Lower leg skin (tissue), 4 donors: ENCODE measurements around the gene SSC4D. TPM values are rescaled to one million over a fixed set of nuclear protein-coding genes. Genes with fewer than 3 reads are reported as not detected.

ENCODE experiments used
- DNase-seq, 2 donors: peaks; one replicate each; pipeline ENCODE4 v3.0.0-alpha.2; 2019; ENCODE audit warnings: low spot score in 2 of 2
- H3K4me3 ChIP-seq: fragments of 200-600 bp; sonication (generic); 2 replicates; pipeline ENCODE4 v1.5.1; 2017; ENCODE audit warnings: mild to moderate bottlenecking, low read depth; ENCODE audit not compliant: poor library complexity, severe bottlenecking
- POLR2A ChIP-seq, 2 donors: fragments of 450-650 bp; IDR thresholded peaks; one replicate each; pipeline ENCODE4 v1.6.1; 2016 to 2017; ENCODE audit warnings: antibody characterized with exemption in 2 of 2, mild to moderate bottlenecking in 1 of 2, moderate library complexity in 1 of 2
- WGBS, 2 donors: methylation state at CpG; one replicate each; pipeline ENCODE4 v1.1.5; 2018; 5-methylcytosine and 5-hydroxymethylcytosine counted together
- intact Hi-C: fragments of 100-400 bp; cut with DNase I; formaldehyde crosslinking; loops from one replicate; pipeline ENCODE4 v1.15.0; 2023; ENCODE audit warnings: low total_unique reads
- total RNA-seq, 4 donors: library from RNA; depleted of rRNA; stranded (reverse); fragments of >200 nt; gene quantifications; one replicate each; pipeline ENCODE4 v1.1.0, GENCODE V29; 2016
- TF ChIP-seq, protein P1 (sequence below), 3 donors: fragments of 450-650 bp; IDR thresholded peaks; one replicate each; pipeline ENCODE4 v1.5.1; 2016; ENCODE audit warnings: antibody characterized with exemption in 3 of 3, mild to moderate bottlenecking in 3 of 3, moderate library complexity in 2 of 3

Gene SSC4D
- total RNA-seq, 4 donors from 2014 or later: 0.71 to 0.88 (median 0.74) TPM; not detected in 1

GRCh38 chr7:76430836-76431235, 21.3 kb upstream of the SSC4D start:
- WGBS, 2 donors: 96% methylated on average over 3 of the region's 3 CpGs
- H3K4me3 ChIP-seq: no peak overlapping the region
- no peak for DNase-seq
- TF ChIP-seq, protein P1, sequence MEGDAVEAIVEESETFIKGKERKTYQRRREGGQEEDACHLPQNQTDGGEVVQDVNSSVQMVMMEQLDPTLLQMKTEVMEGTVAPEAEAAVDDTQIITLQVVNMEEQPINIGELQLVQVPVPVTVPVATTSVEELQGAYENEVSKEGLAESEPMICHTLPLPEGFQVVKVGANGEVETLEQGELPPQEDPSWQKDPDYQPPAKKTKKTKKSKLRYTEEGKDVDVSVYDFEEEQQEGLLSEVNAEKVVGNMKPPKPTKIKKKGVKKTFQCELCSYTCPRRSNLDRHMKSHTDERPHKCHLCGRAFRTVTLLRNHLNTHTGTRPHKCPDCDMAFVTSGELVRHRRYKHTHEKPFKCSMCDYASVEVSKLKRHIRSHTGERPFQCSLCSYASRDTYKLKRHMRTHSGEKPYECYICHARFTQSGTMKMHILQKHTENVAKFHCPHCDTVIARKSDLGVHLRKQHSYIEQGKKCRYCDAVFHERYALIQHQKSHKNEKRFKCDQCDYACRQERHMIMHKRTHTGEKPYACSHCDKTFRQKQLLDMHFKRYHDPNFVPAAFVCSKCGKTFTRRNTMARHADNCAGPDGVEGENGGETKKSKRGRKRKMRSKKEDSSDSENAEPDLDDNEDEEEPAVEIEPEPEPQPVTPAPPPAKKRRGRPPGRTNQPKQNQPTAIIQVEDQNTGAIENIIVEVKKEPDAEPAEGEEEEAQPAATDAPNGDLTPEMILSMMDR (IDR thresholded peaks at IDR 0.05): no peak
- TF ChIP-seq POLR2A (IDR thresholded peaks at IDR 0.05): no peak
- intact Hi-C loops: no loop called here

- 93 to 94% methylated on average over 9 of the region's 9 CpGs for WGBS, 2 donors
- no peak for DNase-seq
These were observed 20.7 kb upstream of the SSC4D start for GRCh38 chr7:76430211-76430610.

DNA sequence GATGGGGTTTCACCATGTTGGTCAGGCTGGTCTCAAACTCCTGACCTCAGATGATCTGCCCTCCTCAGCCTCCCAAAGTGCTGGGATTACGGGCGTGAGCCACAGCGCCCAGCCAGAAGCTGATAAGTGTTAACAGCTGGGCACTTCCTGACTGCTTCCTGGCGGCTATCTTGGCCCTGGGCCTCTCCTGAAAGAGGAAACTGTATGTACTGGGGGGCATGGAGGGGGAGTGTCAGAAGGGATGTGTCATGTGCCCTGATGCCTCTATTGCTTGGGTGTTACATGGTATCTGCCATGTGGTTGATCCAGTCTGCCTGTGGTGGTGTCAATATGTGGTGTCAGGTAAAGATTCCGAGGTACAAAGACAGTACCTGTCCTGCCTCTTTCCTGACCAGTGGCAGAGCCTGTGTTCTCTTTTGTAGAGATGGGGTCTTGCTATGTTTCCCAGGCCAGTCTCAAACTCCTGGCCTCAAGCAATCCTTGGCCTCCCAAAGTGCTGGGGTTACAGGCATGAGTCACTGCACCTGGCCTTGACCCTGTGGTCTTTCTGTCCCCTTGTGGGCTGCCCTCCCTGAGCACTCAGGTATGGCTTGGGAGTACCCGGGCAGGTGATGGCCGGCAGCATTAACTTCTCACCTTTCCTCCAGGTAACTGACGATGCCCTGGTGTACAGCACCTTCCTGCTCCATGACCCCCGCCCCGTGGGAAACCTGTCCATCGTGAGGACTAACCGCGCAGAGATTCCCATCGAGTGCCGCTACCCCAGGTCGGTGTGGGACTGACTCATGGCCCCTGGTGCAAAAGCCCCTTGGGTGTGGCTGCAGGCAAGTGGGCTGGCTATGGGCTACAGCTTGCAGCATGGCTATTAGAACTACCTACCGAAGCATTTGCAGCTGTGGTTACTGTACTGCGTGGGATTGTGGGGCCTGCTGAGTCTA, 19.6 kb upstream of the SSC4D start:
- DNase-seq: no peak
- intact Hi-C loops: no loop called here
- WGBS, 2 donors: 56 to 89% methylated on average over 5 to 16 of the region's 18 CpGs
- no peak overlapping the region for H3K4me3 ChIP-seq
- TF ChIP-seq, protein P1 (IDR thresholded peaks at IDR 0.05): no peak
- no peak for TF ChIP-seq POLR2A (IDR thresholded peaks at IDR 0.05)

More at GRCh38 chr7:76430211-76430610, 20.7 kb upstream of the SSC4D start:
- intact Hi-C loops: no loop called here
- TF ChIP-seq, protein P1 (IDR thresholded peaks at IDR 0.05): no peak
- TF ChIP-seq POLR2A (IDR thresholded peaks at IDR 0.05): no peak
- H3K4me3 ChIP-seq: no peak overlapping the region

- WGBS, 2 donors: 86 to 92% methylated on average over 13 of the region's 13 CpGs
- no peak overlapping the region for H3K4me3 ChIP-seq
- DNase-seq: no peak
- TF ChIP-seq POLR2A (IDR thresholded peaks at IDR 0.05): no peak
- TF ChIP-seq, protein P1 (IDR thresholded peaks at IDR 0.05): no peak
- intact Hi-C loops: no loop called here
These were observed 18.8 kb upstream of the SSC4D start for GRCh38 chr7:76428149-76428823.

- intact Hi-C loops: no loop called here
- 85 to 99% methylated on average over 5 of the region's 5 CpGs for WGBS, 2 donors
- no peak overlapping the region for H3K4me3 ChIP-seq
- DNase-seq: no peak
- TF ChIP-seq, protein P1 (IDR thresholded peaks at IDR 0.05): no peak
- no peak for TF ChIP-seq POLR2A (IDR thresholded peaks at IDR 0.05)
These were observed 18.1 kb upstream of the SSC4D start for GRCh38 chr7:76427635-76428034.
